CD14-positive monocyte (primary cell): Measurements from ENCODE around the gene GMPR. TPM values are rescaled to one million over a fixed set of nuclear protein-coding genes. Genes with fewer than 3 reads are reported as not detected.

Source experiments
- DNase-seq, 3 donors: peaks; one replicate each; pipeline ENCODE4 v3.0.0-alpha.2; 2011 to 2022
- H2AFZ ChIP-seq: 2 replicates; pipeline ENCODE4 v1.6.0; 2012; ENCODE audit warnings: mild to moderate bottlenecking, low read depth, low read length, inconsistent platforms; ENCODE audit not compliant: insufficient read depth, poor library complexity, severe bottlenecking
- H3K27ac ChIP-seq, 2 donors: 1 replicate in 1 of 2; 2 replicates in 1 of 2; pipeline ENCODE4 v1.5.1; 2012 to 2013; ENCODE audit warnings: low read length in 2 of 2, control low read depth in 1 of 2, inconsistent platforms in 1 of 2, low read depth in 1 of 2, mild to moderate bottlenecking in 1 of 2
- H3K27me3 ChIP-seq, 2 donors: one replicate each; pipeline versions ENCODE4 v1.6.0 to v1.6.1; 2011 to 2013; ENCODE audit warnings: low read length in 2 of 2; ENCODE audit not compliant: control insufficient read depth in 2 of 2, insufficient read depth in 2 of 2
- H3K36me3 ChIP-seq, 2 donors: replicated peaks in 1 of 2; 1 replicate in 1 of 2; 2 replicates in 1 of 2; pipeline versions ENCODE4 v1.5.1 to v1.6.1; 2012 to 2013; ENCODE audit warnings: low read length in 2 of 2, control low read depth in 1 of 2, inconsistent platforms in 1 of 2, mild to moderate bottlenecking in 1 of 2; ENCODE audit not compliant: insufficient read depth in 2 of 2, control insufficient read depth in 1 of 2
- H3K4me1 ChIP-seq, 2 donors: 1 replicate in 1 of 2; 2 replicates in 1 of 2; pipeline versions ENCODE4 v1.5.1 to v1.6.1; 2012 to 2013; ENCODE audit warnings: low read length in 2 of 2, control low read depth in 1 of 2, inconsistent platforms in 1 of 2, mild to moderate bottlenecking in 1 of 2, moderate library complexity in 1 of 2; ENCODE audit not compliant: insufficient read depth in 2 of 2, control insufficient read depth in 1 of 2
- H3K4me2 ChIP-seq: replicated peaks from 2 replicates; pipeline ENCODE3; 2012; ENCODE audit warnings: low read length, moderate library complexity, mild to moderate bottlenecking; ENCODE audit not compliant: poor library complexity, severe bottlenecking; ENCODE audit errors: extremely low read depth
- H3K4me3 ChIP-seq, 3 experiments: fragments of 200-600 bp in 1 of 3; sonication (generic) in 1 of 3; replicated peaks in 1 of 3; 1 replicate in 2 of 3; 2 replicates in 1 of 3; pipeline ENCODE4 v1.5.1; 2011 to 2013; ENCODE audit warnings: low read length in 3 of 3, mild to moderate bottlenecking in 3 of 3, control low read depth in 2 of 3, low read depth in 2 of 3, inconsistent platforms in 1 of 3, moderate library complexity in 1 of 3
- H3K79me2 ChIP-seq: 2 replicates; pipeline ENCODE4 v1.6.0; 2012; ENCODE audit warnings: mild to moderate bottlenecking, control low read depth, inconsistent platforms, low read length, moderate library complexity; ENCODE audit not compliant: insufficient read depth
- H3K9ac ChIP-seq: 2 replicates; pipeline ENCODE4 v1.6.0; 2017; ENCODE audit warnings: low read length, mild to moderate bottlenecking; ENCODE audit not compliant: insufficient read depth, poor library complexity, severe bottlenecking
- H3K9me3 ChIP-seq, 2 donors: replicated peaks in 1 of 2; 1 replicate in 1 of 2; 2 replicates in 1 of 2; pipeline versions ENCODE4 v1.5.1 to v1.6.1; 2012 to 2013; ENCODE audit warnings: low read length in 2 of 2, control low read depth in 1 of 2; ENCODE audit not compliant: control insufficient read depth in 1 of 2, insufficient read depth in 1 of 2
- H4K20me1 ChIP-seq: 2 replicates; pipeline ENCODE4 v1.6.0; 2012; ENCODE audit warnings: mild to moderate bottlenecking, low read length, control low read depth, moderate library complexity; ENCODE audit not compliant: insufficient read depth
- H3K27ac Mint-ChIP-seq, 7 donors: one replicate each; pipeline ENCODE4 v1.8.0; 2020; ENCODE audit warnings: mild to moderate bottlenecking in 7 of 7, mixed read lengths in 7 of 7, moderate library complexity in 6 of 7, inconsistent platforms in 2 of 7
- H3K27me3 Mint-ChIP-seq, 3 donors: one replicate each; pipeline ENCODE4 v1.8.0; 2021 to 2022; ENCODE audit warnings: low read depth in 3 of 3, mild to moderate bottlenecking in 3 of 3, mixed read lengths in 3 of 3, moderate library complexity in 3 of 3, inconsistent platforms in 1 of 3
- H3K36me3 Mint-ChIP-seq, 2 donors: one replicate each; pipeline ENCODE4 v1.8.0; 2020; ENCODE audit warnings: mixed read lengths in 2 of 2, inconsistent platforms in 1 of 2, mild to moderate bottlenecking in 1 of 2
- H3K4me1 Mint-ChIP-seq: one replicate; pipeline ENCODE4 v1.8.0; 2020; ENCODE audit warnings: mild to moderate bottlenecking, mixed read lengths
- H3K4me3 Mint-ChIP-seq, 2 donors: one replicate each; pipeline ENCODE4 v1.8.0; 2020; ENCODE audit warnings: mild to moderate bottlenecking in 2 of 2, mixed read lengths in 2 of 2, moderate library complexity in 1 of 2
- H3K9me3 Mint-ChIP-seq, 7 donors: one replicate each; pipeline ENCODE4 v1.8.0; 2020 to 2022; ENCODE audit warnings: mixed read lengths in 7 of 7, mild to moderate bottlenecking in 6 of 7, moderate library complexity in 6 of 7, inconsistent platforms in 2 of 7
- CTCF ChIP-seq: fragments of 200-600 bp; IDR thresholded peaks from one replicate; pipeline ENCODE4 v1.8.0; 2022; ENCODE audit warnings: antibody characterized with exemption, mild to moderate bottlenecking
- WGBS: methylation state at CpG from one replicate; pipeline ENCODE4 v1.1.5; 2013; ENCODE audit warnings: missing lambda C conversion rate; ENCODE audit not compliant: insufficient coverage; 5-methylcytosine and 5-hydroxymethylcytosine counted together
- intact Hi-C, 2 donors: fragments of 100-400 bp; cut with micrococcal nuclease; formaldehyde crosslinking; loops; one replicate each; pipeline versions ENCODE4 v1.15.0 to v1.15.1; 2023
- polyA plus RNA-seq, 3 donors: library from polyadenylated mRNA; depleted of rRNA in 1 of 3; unstranded in 2 of 3; stranded (reverse) in 1 of 3; fragments of 300-500 nt in 2 of 3; fragments of >200 nt in 1 of 3; fragmentation: Illumina TruSeq in 2 of 3; gene quantifications; 1 replicate in 2 of 3; 2 replicates in 1 of 3; pipeline ENCODE4 v1.2.3, GENCODE V29; 2012 to 2021

The GMPR gene
- polyA plus RNA-seq, 3 donors = 1.9 to 3.8 (median 3.2) TPM

- H3K27ac Mint-ChIP-seq = no peak overlapping the region
- no peak overlapping the region for H3K4me2 ChIP-seq
- no peaks in the 10 kb centered on the region for H3K9me3 Mint-ChIP-seq
- H3K36me3 Mint-ChIP-seq = peaks cover 33 to 38% of the 10 kb centered on the region in 2 donors
- intact Hi-C loops = loop anchor here in 1 of 2 donors (1.0 kb wide), 1 partner anchor 16 kb away; no protein-coding TSS in a partner anchor
- peaks cover 0 to 3% (median 3%) of the 10 kb centered on the region in 3 donors for H3K27me3 Mint-ChIP-seq
- peaks cover 40% of the 10 kb centered on the region for H3K4me1 Mint-ChIP-seq
- WGBS = 94% methylated on average over 2 of the region's 6 CpGs
- H3K4me3 Mint-ChIP-seq = no peak overlapping the region
- H3K4me1 ChIP-seq = peaks cover 27 to 32% of the 10 kb centered on the region in 2 donors
- DNase-seq = no peak
- H3K9me3 ChIP-seq = no peaks in the 10 kb centered on the region
- peaks cover 0 to 18% of the 10 kb centered on the region in 2 donors for H3K36me3 ChIP-seq
- no peak overlapping the region for H2AFZ ChIP-seq
- H3K27ac ChIP-seq = no peak overlapping the region
- no peak for TF ChIP-seq CTCF
- peaks cover 48% of the 10 kb centered on the region for H4K20me1 ChIP-seq
- H3K9ac ChIP-seq = no peak overlapping the region
- H3K79me2 ChIP-seq = no peaks in the 10 kb centered on the region
- H3K4me3 ChIP-seq = no peak overlapping the region
- H3K27me3 ChIP-seq = no peaks in the 10 kb centered on the region
Observed at GRCh38 chr6:16318538-16318937, 80.2 kb downstream of the GMPR start.

GRCh38 chr6:16318953-16319720, 80.8 kb downstream of the GMPR start:
- WGBS = 100% methylated on average over 7 of the region's 8 CpGs
- no peak for DNase-seq
- peaks cover 33 to 36% of the 10 kb centered on the region in 2 donors for H3K36me3 Mint-ChIP-seq
- Histone ChIP-seq H3K79me2 (no peaks in the 10 kb centered on the region), H3K9ac (no peak overlapping the region), H3K4me1 (peaks cover 27 to 32% of the 10 kb centered on the region in 2 donors), H2AFZ (no peak overlapping the region), H3K4me2 (no peak overlapping the region), H3K4me3 (no peak overlapping the region), H3K9me3 (no peaks in the 10 kb centered on the region), H4K20me1 (peaks cover 48% of the 10 kb centered on the region), H3K27me3 (no peaks in the 10 kb centered on the region), H3K27ac (no peak overlapping the region), H3K36me3 (peaks cover 0 to 18% of the 10 kb centered on the region in 2 donors)
- H3K4me1 Mint-ChIP-seq = peaks cover 40% of the 10 kb centered on the region
- H3K9me3 Mint-ChIP-seq = no peaks in the 10 kb centered on the region
- intact Hi-C loops = loop anchor here in 1 of 2 donors (1.0 kb wide), 1 partner anchor 15 kb away; no protein-coding TSS in a partner anchor
- H3K4me3 Mint-ChIP-seq = no peak overlapping the region
- H3K27me3 Mint-ChIP-seq = peaks cover 0 to 3% (median 3%) of the 10 kb centered on the region in 3 donors
- TF ChIP-seq CTCF = no peak
- H3K27ac Mint-ChIP-seq = peak overlapping the region in 3 of 7 donors; percentile 6 to 47 (median 7)
